GM18861 (cell line): ENCODE measurements around the gene HLA-DRA.
"Not testable (repeated sequence)": the region's sequence is repeated elsewhere in the genome, so short reads cannot be mapped to it uniquely, and the experiment has no call there.

Experiments used
- ATAC-seq: cut with Tn5 transposase; IDR thresholded peaks from one replicate; pipeline ENCODE4 v1.9.1; 2021; ENCODE audit not compliant: unreplicated experiment

The HLA-DRA gene

GRCh38 chr6:32430179-32430578 is 9.5 kb upstream of the HLA-DRA start:
- no peak for ATAC-seq

- no peak for ATAC-seq
These were observed 8.5 kb upstream of the HLA-DRA start for GRCh38 chr6:32431142-32431541.

GRCh38 chr6:32432050-32432450 is 7.6 kb upstream of the HLA-DRA start:
- no peak for ATAC-seq

GRCh38 chr6:32433950-32434349 is 5.7 kb upstream of the HLA-DRA start:
- ATAC-seq: not testable (repeated sequence)

GRCh38 chr6:32436186-32436585 is 3.5 kb upstream of the HLA-DRA start:
- ATAC-seq: no peak

- ATAC-seq: peak; percentile 75
These were observed 2.5 kb upstream of the HLA-DRA start for GRCh38 chr6:32436995-32437836.

- ATAC-seq: no peak
These were observed 548 bp upstream of the HLA-DRA start for GRCh38 chr6:32439139-32439538.

GRCh38 chr6:32442243-32442667 is 2.6 kb downstream of the HLA-DRA start:
- ATAC-seq: no peak

GRCh38 chr6:32442977-32443552 is 3.4 kb downstream of the HLA-DRA start:
- ATAC-seq: no peak

GRCh38 chr6:32444433-32444832 is 4.7 kb downstream of the HLA-DRA start:
- ATAC-seq: no peak

GRCh38 chr6:32445321-32445854 is 5.7 kb downstream of the HLA-DRA start:
- no peak for ATAC-seq

- no peak for ATAC-seq
These were observed 8.2 kb downstream of the HLA-DRA start for GRCh38 chr6:32447932-32448331.

GRCh38 chr6:32449088-32449736 is 9.5 kb downstream of the HLA-DRA start:
- ATAC-seq: no peak

GRCh38 chr6:32457054-32457453 is 17.4 kb downstream of the HLA-DRA start:
- no peak for ATAC-seq

- no peak for ATAC-seq
These were observed 20.2 kb downstream of the HLA-DRA start for GRCh38 chr6:32459781-32460424.

GRCh38 chr6:32460528-32460927 is 20.8 kb downstream of the HLA-DRA start:
- no peak for ATAC-seq

GRCh38 chr6:32461493-32461892 is 21.8 kb downstream of the HLA-DRA start:
- no peak for ATAC-seq

- ATAC-seq: no peak
These were observed 22.9 kb downstream of the HLA-DRA start for GRCh38 chr6:32462609-32463008.

GRCh38 chr6:32467743-32468503 is 28.2 kb downstream of the HLA-DRA start:
- ATAC-seq: not testable (repeated sequence)

GRCh38 chr6:32472781-32473375 is 33.2 kb downstream of the HLA-DRA start:
- no peak for ATAC-seq
